Urinary bladder (tissue), 2 donors: ENCODE measurements around the gene KMT2C. TPM values are rescaled to one million over a fixed set of nuclear protein-coding genes. Genes with fewer than 3 reads are reported as not detected.

Source experiments
- polyA plus RNA-seq: library from polyadenylated mRNA; stranded (reverse); fragments of 200-250 nt; gene quantifications from one replicate; pipeline ENCODE4 v1.2.3, GENCODE V29; 2013
- small RNA-seq: library from RNA; depleted of rRNA; stranded (forward); fragments of <200 nt; gene quantifications from one replicate; pipeline ENCODE3, GENCODE V24; 2014
- total RNA-seq: library from RNA; depleted of rRNA; stranded (reverse); fragments of >200 nt; gene quantifications from one replicate; pipeline ENCODE4 v1.2.3, GENCODE V29; 2014
- donor health status: healthy.

KMT2C gene
- total and polyA plus RNA-seq, 2 donors: 16.5 to 105 TPM

Small RNA genes within 50 kb of the gene (small RNA-seq; reads per million reads assigned to genes)
- gene AC104692.1: not detected
- not detected for gene AC104692.2
- not detected for gene RF00019

Other genes starting within 250 kb of the KMT2C start
- 6.0 TPM for gene XRCC2, start 240.1 kb upstream of the KMT2C start, total RNA-seq
- 0.33 TPM for gene XRCC2, start 240.1 kb upstream of the KMT2C start, polyA plus RNA-seq